Iris pigment epithelial cell (primary cell): ENCODE measurements around the gene ENC1.

Experiments used
- DNase-seq: peaks from one replicate; pipeline ENCODE4 v3.0.0-alpha.2; 2011; ENCODE audit warnings: low read depth

ENC1 gene

DNA sequence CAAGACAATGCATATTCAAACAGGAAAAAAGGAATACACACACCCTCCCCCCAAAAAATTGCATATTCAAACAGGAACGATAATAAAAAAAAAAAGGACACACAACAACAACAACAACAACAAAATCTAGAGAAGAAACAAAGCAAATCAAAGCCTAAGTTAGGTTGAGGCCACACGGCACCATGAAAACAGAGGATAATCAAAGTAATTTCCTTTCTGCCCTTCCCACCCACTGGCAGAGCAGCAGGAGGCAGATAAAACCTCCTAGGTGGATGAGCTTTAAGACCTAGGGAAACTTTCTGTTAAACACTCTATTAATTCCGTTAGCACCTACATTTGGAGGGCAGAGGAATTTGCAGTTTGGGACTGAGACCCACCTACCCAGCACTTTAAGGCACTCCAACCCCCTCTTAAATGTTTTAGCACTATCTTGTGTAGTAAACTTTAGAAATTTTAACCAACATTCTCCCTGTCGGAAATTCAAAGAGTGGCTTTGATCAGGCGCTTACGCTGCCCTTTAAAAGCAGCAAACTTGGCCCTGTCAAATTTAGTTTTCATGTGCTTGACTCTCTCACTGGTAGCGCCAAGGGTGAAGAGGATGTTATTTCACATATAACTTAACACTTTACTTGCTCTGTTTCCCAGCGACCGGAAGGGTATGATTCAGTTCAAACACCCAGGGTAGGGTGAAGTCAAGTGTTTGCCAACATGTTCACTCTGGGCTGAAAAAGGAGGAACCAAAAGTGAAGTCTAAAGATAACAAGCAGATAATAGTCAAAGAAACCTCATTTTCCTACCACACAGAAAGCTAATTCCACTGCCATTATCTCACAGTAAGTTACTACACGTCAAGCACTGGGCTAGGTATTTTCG, 9.2 kb downstream of the ENC1 start:
- DNase-seq = peak; percentile 93

DNA sequence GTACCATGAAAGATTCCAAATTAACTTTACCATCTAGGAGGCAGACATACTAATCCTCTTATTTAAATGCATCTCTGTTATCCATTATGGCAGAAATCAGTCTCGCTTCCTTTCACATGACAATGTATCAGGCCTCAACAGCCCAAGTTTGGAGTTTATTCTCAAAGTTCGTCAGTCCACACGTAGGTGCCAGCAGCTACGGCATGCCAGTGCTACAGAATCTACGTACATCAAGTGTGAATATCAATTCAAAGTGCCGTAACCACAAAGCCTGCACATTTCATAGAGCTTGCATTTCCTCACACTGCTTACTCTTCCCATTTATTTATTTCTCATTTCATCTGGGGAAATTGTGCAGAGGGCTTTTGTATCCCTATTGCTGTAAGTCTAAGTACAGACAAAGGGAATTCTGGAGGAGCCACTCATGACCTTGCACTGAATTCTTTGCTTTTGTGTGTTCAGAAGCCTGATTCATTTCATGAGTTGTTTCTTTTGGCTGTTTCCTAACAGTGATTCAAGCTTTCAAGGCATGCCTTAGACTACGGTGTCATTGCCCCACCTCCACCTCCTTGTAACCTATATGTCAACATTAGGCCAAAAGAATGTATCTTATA, 10.0 kb downstream of the ENC1 start:
- peak; percentile 95 for DNase-seq

GRCh38 chr5:74629326-74629725, 11.2 kb downstream of the ENC1 start:
- no peak for DNase-seq

GRCh38 chr5:74628359-74628758, 12.2 kb downstream of the ENC1 start:
- DNase-seq = no peak

- DNase-seq = no peak
These were observed 12.8 kb downstream of the ENC1 start for GRCh38 chr5:74627646-74628279.

DNA sequence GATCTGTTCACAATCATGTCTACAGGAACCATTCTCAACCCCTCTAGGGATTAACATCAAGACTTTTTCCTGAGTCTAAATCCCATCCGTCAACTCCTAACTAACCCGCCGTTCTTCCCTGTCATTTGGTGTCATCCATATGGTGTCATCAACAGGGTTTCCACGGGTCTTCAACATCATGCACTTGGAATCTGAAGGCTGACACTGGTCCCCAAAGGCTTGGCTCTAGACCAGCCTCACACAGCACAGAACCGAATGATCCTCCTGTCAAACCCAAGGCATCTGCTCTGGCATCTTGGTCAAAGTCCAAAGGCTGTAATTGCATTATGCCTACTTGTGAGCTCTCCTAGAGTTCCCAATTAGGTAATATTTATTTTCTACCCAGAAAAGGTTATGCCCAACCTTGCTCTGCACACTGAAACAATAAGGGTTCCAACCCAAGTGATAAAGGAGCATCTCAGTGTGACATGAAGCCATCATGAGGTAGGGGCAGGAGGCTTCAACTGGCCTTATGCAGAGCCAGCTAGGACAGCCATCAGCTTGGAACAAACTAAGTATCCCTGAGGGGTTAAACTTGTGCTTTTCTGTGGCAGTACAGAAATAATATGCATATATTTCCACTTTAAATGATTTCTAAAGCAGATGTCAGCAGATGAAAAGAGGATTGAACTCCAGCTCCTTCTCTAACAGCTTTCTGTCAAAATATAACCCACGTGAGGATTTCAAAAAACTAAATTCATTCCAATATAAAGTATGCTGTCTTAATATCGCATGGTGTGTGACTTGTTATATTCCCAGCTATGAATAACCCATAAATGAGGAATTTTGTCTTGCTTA, 13.9 kb downstream of the ENC1 start:
- DNase-seq = no peak

DNA sequence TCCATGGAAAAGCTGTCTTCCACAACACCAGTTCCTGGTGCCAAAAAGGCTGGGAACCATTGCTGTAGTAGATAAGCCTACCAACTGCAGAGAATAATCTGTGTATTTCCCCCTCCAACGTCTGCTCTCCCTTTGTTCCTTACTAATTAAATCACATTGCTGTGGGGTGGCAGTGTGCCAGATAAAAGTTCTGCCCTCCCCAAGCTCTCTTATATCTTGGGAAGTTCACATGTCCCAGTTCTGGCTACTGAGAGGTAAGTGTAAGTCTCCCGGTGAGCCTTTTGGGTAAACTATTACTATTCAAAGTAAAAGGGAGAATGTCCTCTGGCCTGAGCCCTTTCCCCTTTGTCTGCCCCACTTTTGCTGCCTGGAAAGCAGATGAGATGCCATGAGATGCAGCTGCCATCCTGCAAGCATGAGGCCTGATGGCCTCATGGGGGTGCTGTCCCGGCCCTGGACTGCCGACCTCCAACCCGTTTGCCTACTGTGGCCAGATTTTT, 14.7 kb downstream of the ENC1 start:
- peak; percentile 59 for DNase-seq

DNA sequence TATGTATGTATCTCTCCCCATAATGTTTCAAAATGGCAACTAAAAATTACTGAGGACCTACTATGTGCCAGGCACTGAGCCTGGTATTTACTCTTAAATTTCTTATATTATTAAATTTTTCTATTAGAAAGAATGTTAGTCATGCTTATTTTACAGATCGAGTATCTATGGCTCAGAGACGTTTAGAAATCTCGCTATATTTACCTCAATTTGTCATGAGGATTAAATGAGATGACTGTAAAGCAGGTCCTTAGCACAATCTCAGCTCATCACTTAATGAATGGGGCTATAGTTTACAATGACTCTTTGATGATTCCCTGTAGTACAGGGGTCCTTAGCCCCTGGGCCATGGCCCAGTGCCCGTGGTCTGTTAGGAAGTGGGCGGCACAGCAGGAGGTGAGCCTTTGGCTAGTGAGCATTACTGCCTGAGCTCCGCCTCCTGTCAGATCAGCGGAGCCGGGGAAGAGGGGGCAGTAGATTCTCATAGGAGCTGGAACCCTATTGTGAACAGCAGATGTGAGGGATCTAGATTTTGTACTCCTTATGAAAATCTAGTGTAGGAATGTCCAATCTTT, 15.5 kb downstream of the ENC1 start:
- DNase-seq = no peak

- no peak for DNase-seq
These were observed 16.0 kb downstream of the ENC1 start for GRCh38 chr5:74624501-74624900.

DNA sequence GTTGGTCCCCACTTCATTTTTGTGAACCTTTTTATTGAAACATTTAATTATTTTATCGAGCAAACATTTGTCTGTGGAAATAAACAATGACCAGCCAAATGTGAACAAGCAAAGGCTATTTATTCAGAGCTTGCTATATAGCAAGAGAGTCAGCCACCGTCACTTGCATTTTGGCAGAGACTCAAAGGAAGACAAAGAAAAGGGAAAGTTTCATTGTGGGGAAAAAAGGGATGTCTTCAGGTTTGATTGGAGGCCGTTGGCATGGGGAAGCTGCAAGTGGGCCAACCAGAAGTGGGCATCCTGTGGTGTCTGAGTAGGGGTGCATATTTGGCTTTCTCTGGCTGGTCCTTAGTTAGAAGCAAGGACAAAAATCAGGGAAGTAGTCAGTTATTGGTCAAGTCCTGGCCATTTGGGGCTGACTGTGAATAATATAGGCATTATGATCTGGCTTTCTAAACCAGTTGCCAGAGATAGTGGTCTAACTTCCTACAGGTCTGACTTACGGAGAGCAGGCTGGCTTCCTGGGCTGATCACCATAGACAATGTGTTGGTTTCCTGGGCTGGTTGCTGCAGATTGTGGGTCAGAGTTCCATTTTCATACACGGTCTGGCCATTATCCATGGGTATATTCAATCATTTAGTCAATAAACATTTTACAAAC, 16.6 kb downstream of the ENC1 start:
- no peak for DNase-seq

GRCh38 chr5:74623006-74623611, 17.4 kb downstream of the ENC1 start:
- DNase-seq = no peak

- no peak for DNase-seq
These were observed 18.4 kb downstream of the ENC1 start for GRCh38 chr5:74622122-74622521.

DNA sequence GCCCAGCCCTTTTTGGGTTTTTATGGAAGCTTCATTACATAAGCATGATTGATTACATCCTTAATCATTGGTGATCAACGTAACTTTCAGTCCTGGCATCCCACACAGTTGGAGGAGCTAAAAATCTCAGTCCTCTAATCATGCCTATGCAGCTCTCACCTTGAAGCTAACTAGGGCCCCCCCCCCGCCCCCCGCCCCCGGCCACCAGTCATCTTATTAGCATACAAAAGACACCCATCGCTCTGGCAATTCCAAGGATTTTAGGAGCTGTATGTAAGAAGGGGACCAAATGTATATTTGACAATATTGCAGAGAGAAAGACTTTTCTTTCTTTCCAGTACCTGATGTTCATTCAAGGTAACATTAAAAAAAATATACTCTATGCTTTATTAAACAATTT, 19.0 kb downstream of the ENC1 start:
- no peak for DNase-seq

DNA sequence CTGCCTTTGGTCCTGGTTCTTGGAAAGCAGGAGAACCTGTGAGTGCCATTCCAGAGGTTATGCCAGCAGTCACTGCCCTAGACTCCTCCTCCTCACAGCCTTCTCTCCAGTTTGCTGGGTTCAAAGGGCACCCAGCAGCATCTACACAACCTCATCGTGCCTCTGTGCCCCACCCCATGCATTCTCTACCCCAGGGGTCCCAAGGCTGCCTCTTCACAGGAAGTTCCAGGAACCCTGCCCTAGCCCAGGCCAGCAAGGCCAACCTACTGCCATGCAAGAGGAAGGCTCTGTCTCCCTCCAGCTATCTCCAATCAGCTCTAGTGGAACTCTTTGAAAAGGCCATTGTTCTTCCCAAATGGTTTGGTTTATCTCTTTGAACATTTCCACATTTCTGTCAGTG, 21.2 kb downstream of the ENC1 start:
- no peak for DNase-seq

- no peak for DNase-seq
These were observed 22.4 kb downstream of the ENC1 start for GRCh38 chr5:74618106-74618505.

DNA sequence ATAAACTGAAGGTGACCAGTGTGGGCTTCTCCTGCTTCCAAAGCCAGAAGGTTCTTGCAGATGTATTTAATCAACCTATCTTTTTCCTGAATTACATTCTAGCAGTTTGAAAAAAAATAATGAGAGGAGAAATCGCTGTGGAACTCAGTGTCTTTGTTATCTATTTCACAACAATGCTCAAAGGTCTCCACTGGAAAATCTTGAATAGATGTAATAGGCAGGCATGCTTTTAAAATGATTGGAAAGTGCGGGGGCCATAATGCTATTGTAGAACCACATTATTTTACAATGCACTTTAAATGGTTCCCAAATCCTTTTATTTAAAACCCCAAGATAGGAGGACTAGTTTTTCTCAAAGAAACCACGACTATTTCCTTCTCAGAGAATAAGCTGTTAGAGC, 23.3 kb downstream of the ENC1 start:
- no peak for DNase-seq

GRCh38 chr5:74616236-74617146, 24.0 kb downstream of the ENC1 start:
- DNase-seq = no peak

- no peak for DNase-seq
These were observed 27.2 kb downstream of the ENC1 start for GRCh38 chr5:74613283-74613682.

DNA sequence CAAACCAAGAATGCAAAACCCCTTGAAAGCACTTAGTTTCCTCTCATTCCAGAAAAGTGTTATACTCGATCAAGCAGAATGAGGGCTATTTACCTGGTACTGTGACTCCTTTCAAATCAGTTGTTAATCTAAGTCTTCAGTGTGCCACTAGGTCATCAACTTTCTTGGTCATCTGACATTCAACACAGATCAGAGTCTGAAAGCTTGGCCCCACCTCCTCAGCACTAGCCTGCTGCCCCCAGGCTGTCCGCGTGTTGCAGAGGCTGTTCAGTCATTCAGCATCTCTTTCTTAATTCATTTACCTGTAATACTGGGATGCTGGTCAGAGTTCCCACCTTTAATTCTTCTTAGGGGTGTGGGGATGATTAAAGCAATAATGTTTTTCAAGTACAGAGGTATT, 28.5 kb downstream of the ENC1 start:
- no peak for DNase-seq
